Panc1 (cell line): ENCODE data around the gene ALDH7A1. TPM values are rescaled to one million over a fixed set of nuclear protein-coding genes. Genes with fewer than 3 reads are reported as not detected.

Experiments used
- ATAC-seq: fragments of 200-7000 bp; cut with Tn5 transposase; 2 replicates; pipeline ENCODE4 v1.9.1; 2020; ENCODE audit warnings: mild to moderate bottlenecking, moderate library complexity
- BruUV-seq: library from RNA; stranded (reverse); fragments of 400-500 nt; replicated peaks from 2 replicates; lab custom pipeline; 2021; lab: Mats Ljungman, UMichigan
- CTCF ChIA-PET: fragments of 300-600 bp; sonication (Branson Sonifier 250); formaldehyde crosslinking; loops from one replicate; lab custom pipeline; 2022; ENCODE audit warnings: antibody characterized with exemption; lab: Charles Lee
- POLR2A ChIA-PET: fragments of 300-600 bp; sonication (Branson Sonifier 250); formaldehyde crosslinking; loops from one replicate; lab custom pipeline; 2022; ENCODE audit warnings: antibody characterized with exemption; lab: Charles Lee
- DNase-seq: peaks from one replicate; pipeline ENCODE4 v3.0.0-alpha.2; 2010; ENCODE audit warnings: low read depth, low spot score
- H3K27ac ChIP-seq: 2 replicates; pipeline ENCODE4 v1.5.1; 2011; ENCODE audit warnings: mild to moderate bottlenecking, low read length, inconsistent platforms
- H3K27me3 ChIP-seq: fragments of 200-500 bp; sonication (Bioruptor generic); 2 replicates; pipeline ENCODE4 v1.6.0; 2014; ENCODE audit warnings: low read length, inconsistent platforms; ENCODE audit not compliant: control insufficient read depth, insufficient read depth
- H3K36me3 ChIP-seq: fragments of 200-500 bp; sonication (Bioruptor generic); 2 replicates; pipeline ENCODE4 v1.5.1; 2014; ENCODE audit warnings: inconsistent platforms, mild to moderate bottlenecking, low read length, moderate library complexity; ENCODE audit not compliant: control insufficient read depth, insufficient read depth
- H3K4me1 ChIP-seq: 2 replicates; pipeline ENCODE4 v1.5.1; 2011; ENCODE audit warnings: inconsistent platforms, mild to moderate bottlenecking, low read length, moderate library complexity; ENCODE audit not compliant: control insufficient read depth, insufficient read depth
- H3K4me3 ChIP-seq, 2 experiments: 2 replicates each; pipeline ENCODE4 v1.5.1; 2011 to 2012; ENCODE audit warnings: low read depth in 2 of 2, low read length in 2 of 2, mild to moderate bottlenecking in 2 of 2, inconsistent platforms in 1 of 2, moderate library complexity in 1 of 2
- H3K9me3 ChIP-seq: fragments of 200-500 bp; sonication (Bioruptor generic); 2 replicates; pipeline ENCODE4 v1.5.1; 2014; ENCODE audit warnings: low read depth, mild to moderate bottlenecking, inconsistent platforms, low read length, moderate library complexity; ENCODE audit not compliant: control insufficient read depth, insufficient read depth
- POLR2AphosphoS5 ChIP-seq: IDR thresholded peaks from 2 replicates; pipeline ENCODE4 v1.6.1; 2012; ENCODE audit warnings: mild to moderate bottlenecking, low read depth, low read length, moderate library complexity
- SIN3A ChIP-seq: IDR thresholded peaks from 2 replicates; pipeline ENCODE4 v1.6.1; 2012; ENCODE audit warnings: low read depth, mild to moderate bottlenecking, low read length, moderate library complexity, borderline replicate concordance; ENCODE audit not compliant: insufficient read depth
- TCF7L2 ChIP-seq: IDR thresholded peaks from 2 replicates; pipeline ENCODE4 v1.6.1; 2011; ENCODE audit warnings: mild to moderate bottlenecking, low read depth, low read length, inconsistent platforms
- in situ Hi-C: cut with HindIII; loops from 2 replicates; pipeline ENCODE4 v1.10.0; 2016; ENCODE audit warnings: low sequenced_read_pairs, low pct_unique_long_range_greater_than_20kb
- intact Hi-C: fragments of 100-400 bp; cut with micrococcal nuclease; formaldehyde crosslinking; loops from one replicate; pipeline ENCODE4 v1.10.0; 2022; ENCODE audit not compliant: unreplicated experiment
- total RNA-seq: library from RNA; stranded (reverse); gene quantifications from one replicate; pipeline ENCODE4 v1.2.1, GENCODE V29; 2021; ENCODE audit not compliant: unreplicated experiment
- TF ChIP-seq, protein P1 (sequence below): fragments of 450-650 bp; IDR thresholded peaks from 2 replicates; pipeline ENCODE4 v1.5.1; 2017; ENCODE audit warnings: mild to moderate bottlenecking
- TF ChIP-seq, protein P2 (sequence below), 2 experiments: IDR thresholded peaks; 2 replicates each; pipeline ENCODE4 v1.6.1; 2011 to 2012; ENCODE audit warnings: low read depth in 2 of 2, control low read depth in 1 of 2, low read length in 1 of 2, mild to moderate bottlenecking in 1 of 2, moderate library complexity in 1 of 2; ENCODE audit not compliant: insufficient read depth in 1 of 2

ALDH7A1 gene
- total RNA-seq, 1 experiment from 2014 or later, result 52.9 TPM

DNA sequence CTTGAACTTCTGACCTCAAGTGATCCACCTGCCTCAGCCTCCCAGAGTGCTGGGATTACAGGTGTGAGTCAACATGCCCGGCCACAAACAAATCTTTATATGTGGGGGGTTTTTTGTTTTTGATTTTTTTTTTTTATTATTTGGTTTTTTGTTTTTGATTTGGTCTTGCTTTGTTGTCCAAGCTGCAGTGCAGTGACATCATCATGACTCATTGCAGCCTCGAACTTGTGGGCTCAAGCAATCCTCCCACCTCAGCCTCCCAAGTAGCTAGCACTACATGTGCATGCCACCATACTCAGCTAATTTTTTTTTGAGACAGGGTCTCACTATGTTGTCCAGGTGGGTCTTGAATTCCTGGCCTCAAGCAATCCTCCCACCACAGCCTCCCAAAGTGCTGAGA lies 42.4 kb downstream of the ALDH7A1 start:
- no peaks in the 10 kb centered on the region for H3K36me3 ChIP-seq
- in situ Hi-C loops (no loop called here), intact Hi-C loops (no loop called here)
- H3K4me1 ChIP-seq, result no peaks in the 10 kb centered on the region
- ChIA-PET CTCF (no interaction called here), POLR2A (no interaction called here)
- no TSS peak for BruUV-seq
- no peak for ATAC-seq
- no peak overlapping the region for H3K4me3 ChIP-seq
- DNase-seq, result no peak
- TF ChIP-seq TCF7L2 (no peak), POLR2AphosphoS5 (no peak), SIN3A (no peak)
- TF ChIP-seq, protein P1, sequence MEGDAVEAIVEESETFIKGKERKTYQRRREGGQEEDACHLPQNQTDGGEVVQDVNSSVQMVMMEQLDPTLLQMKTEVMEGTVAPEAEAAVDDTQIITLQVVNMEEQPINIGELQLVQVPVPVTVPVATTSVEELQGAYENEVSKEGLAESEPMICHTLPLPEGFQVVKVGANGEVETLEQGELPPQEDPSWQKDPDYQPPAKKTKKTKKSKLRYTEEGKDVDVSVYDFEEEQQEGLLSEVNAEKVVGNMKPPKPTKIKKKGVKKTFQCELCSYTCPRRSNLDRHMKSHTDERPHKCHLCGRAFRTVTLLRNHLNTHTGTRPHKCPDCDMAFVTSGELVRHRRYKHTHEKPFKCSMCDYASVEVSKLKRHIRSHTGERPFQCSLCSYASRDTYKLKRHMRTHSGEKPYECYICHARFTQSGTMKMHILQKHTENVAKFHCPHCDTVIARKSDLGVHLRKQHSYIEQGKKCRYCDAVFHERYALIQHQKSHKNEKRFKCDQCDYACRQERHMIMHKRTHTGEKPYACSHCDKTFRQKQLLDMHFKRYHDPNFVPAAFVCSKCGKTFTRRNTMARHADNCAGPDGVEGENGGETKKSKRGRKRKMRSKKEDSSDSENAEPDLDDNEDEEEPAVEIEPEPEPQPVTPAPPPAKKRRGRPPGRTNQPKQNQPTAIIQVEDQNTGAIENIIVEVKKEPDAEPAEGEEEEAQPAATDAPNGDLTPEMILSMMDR, result no peak
- TF ChIP-seq, protein P2, sequence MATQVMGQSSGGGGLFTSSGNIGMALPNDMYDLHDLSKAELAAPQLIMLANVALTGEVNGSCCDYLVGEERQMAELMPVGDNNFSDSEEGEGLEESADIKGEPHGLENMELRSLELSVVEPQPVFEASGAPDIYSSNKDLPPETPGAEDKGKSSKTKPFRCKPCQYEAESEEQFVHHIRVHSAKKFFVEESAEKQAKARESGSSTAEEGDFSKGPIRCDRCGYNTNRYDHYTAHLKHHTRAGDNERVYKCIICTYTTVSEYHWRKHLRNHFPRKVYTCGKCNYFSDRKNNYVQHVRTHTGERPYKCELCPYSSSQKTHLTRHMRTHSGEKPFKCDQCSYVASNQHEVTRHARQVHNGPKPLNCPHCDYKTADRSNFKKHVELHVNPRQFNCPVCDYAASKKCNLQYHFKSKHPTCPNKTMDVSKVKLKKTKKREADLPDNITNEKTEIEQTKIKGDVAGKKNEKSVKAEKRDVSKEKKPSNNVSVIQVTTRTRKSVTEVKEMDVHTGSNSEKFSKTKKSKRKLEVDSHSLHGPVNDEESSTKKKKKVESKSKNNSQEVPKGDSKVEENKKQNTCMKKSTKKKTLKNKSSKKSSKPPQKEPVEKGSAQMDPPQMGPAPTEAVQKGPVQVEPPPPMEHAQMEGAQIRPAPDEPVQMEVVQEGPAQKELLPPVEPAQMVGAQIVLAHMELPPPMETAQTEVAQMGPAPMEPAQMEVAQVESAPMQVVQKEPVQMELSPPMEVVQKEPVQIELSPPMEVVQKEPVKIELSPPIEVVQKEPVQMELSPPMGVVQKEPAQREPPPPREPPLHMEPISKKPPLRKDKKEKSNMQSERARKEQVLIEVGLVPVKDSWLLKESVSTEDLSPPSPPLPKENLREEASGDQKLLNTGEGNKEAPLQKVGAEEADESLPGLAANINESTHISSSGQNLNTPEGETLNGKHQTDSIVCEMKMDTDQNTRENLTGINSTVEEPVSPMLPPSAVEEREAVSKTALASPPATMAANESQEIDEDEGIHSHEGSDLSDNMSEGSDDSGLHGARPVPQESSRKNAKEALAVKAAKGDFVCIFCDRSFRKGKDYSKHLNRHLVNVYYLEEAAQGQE (IDR thresholded peaks at IDR 0.05; ENCODE audit: insufficient read depth in 1 of 2, low read depth in 2 of 2, low read length in 1 of 2), result no peak
- H3K27ac ChIP-seq, result no peak overlapping the region
- no peaks in the 10 kb centered on the region for H3K9me3 ChIP-seq
- no peaks in the 10 kb centered on the region for H3K27me3 ChIP-seq

DNA sequence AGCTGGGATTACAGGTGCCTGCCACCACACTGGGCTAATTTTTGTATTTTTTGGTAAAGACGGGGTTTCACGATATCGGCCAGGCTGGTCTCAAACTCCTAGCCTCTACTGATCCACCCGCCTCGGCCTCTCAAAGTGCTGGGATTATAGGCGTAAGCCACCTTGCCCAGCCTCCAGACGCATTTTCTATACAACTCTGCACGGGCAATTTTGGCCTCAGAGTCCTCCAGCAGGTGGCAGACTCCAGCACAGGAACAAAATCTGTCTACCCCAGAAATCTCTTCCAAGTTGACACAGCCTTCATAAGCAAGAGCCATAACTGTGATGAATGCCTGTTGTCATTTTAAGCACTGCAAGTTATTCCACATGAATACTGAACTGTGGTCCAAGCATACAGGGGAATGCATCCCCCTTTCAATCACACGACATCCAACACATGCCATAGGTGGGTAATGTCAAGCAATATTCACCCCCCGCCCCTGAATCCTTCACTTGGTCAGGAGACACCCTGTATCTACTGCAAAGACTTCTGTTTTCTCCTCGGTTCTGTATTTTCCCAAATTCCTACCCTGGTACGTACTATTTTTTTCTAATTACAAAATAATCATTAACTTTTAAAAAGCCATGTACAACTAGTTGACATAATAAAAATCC lies 50.8 kb downstream of the ALDH7A1 start:
- DNase-seq (peak; percentile 32), ATAC-seq (peak; percentile 91)
- TF ChIP-seq, protein P1, result peak; percentile 86
- TF ChIP-seq TCF7L2, result no peak
- in situ Hi-C loops (loop anchor here (25.0 kb wide), 1 partner anchor 182 kb away; no protein-coding TSS in a partner anchor), intact Hi-C loops (loop anchor here (2.0 kb wide), 1 partner anchor 51 kb away; the partner anchor contains the start of gene ALDH7A1)
- no peak overlapping the region for H3K4me3 ChIP-seq
- H3K27me3 ChIP-seq, result no peaks in the 10 kb centered on the region
- H3K27ac ChIP-seq, result no peak overlapping the region
- BruUV-seq, result no TSS peak
- no peaks in the 10 kb centered on the region for H3K9me3 ChIP-seq
- H3K4me1 ChIP-seq, result no peaks in the 10 kb centered on the region
- H3K36me3 ChIP-seq, result no peaks in the 10 kb centered on the region; the same call in 1 of the 2 replicates
- POLR2A ChIA-PET, result no interaction called here
- CTCF ChIA-PET, result interaction anchor here (0.7 kb wide), 3 partner anchors 46 to 173 kb away, joined by 7 to 12 read pairs (median 11); partner anchors contain the start of gene ALDH7A1
